22Rv1 (cell line): ENCODE measurements around the gene TAOK1.
"Not testable (repeated sequence)": the region's sequence is repeated elsewhere in the genome, so short reads cannot be mapped to it uniquely, and the experiment has no call there.

Experiments used
- H3K27ac ChIP-seq: fragments of 450-650 bp; 2 replicates; pipeline ENCODE4 v1.5.1; 2017
- CTCF ChIP-seq: fragments of 450-650 bp; IDR thresholded peaks from 2 replicates; pipeline ENCODE4 v1.5.1; 2017; ENCODE audit warnings: mild to moderate bottlenecking
- ZFX ChIP-seq: fragments of 450-650 bp; IDR thresholded peaks from 2 replicates; pipeline ENCODE4 v1.6.1; 2017; ENCODE audit warnings: antibody characterized with exemption, borderline replicate concordance

TAOK1 gene

GRCh38 chr17:29474297-29474696 is 84.1 kb downstream of the TAOK1 start:
- TF ChIP-seq CTCF (no peak), ZFX (no peak)

GRCh38 chr17:29475891-29476290 is 85.7 kb downstream of the TAOK1 start:
- no peak overlapping the region for H3K27ac ChIP-seq
- TF ChIP-seq ZFX (no peak), CTCF (no peak)

More at GRCh38 chr17:29474297-29474696, 84.1 kb downstream of the TAOK1 start:
- H3K27ac ChIP-seq, result no peak overlapping the region

- not testable (repeated sequence) for H3K27ac ChIP-seq
Observed at GRCh38 chr17:29480249-29480928, 90.2 kb downstream of the TAOK1 start.

GRCh38 chr17:29483503-29483902 is 93.3 kb downstream of the TAOK1 start:
- TF ChIP-seq ZFX (no peak), CTCF (no peak)
- peak overlapping the region; percentile 40 for H3K27ac ChIP-seq

GRCh38 chr17:29495011-29495410 is 104.8 kb downstream of the TAOK1 start:
- H3K27ac ChIP-seq, result no peak overlapping the region
- no peak for TF ChIP-seq ZFX
- no peak for TF ChIP-seq CTCF

- no peak for TF ChIP-seq CTCF
- no peak for TF ChIP-seq ZFX
- H3K27ac ChIP-seq, result no peak overlapping the region
Observed at GRCh38 chr17:29504711-29505110, 114.5 kb downstream of the TAOK1 start.

- TF ChIP-seq ZFX (no peak), CTCF (no peak)
Observed at GRCh38 chr17:29505836-29506235, 115.7 kb downstream of the TAOK1 start.

GRCh38 chr17:29510953-29511352 is 120.8 kb downstream of the TAOK1 start:
- TF ChIP-seq ZFX (no peak), CTCF (no peak)
- H3K27ac ChIP-seq, result no peak overlapping the region

More at GRCh38 chr17:29505836-29506235, 115.7 kb downstream of the TAOK1 start:
- no peak overlapping the region for H3K27ac ChIP-seq
